Kidney capillary endothelial cell (primary cell): ENCODE measurements around the gene RAB9B.
A peak's percentile ranks its signal among the peaks of the same experiment; 100 is the strongest.
"Not testable (repeated sequence)": the region's sequence is repeated elsewhere in the genome, so short reads cannot be mapped to it uniquely, and the experiment has no call there.

Experiments used
- DNase-seq: peaks from one replicate; pipeline ENCODE4 v3.0.0-alpha.2; 2018; ENCODE audit warnings: low spot score

RAB9B gene

GRCh38 chrX:103831803-103832544 is at the start of gene RAB9B:
Gene RAB9B (minus strand): TSS chrX:103832257. CDS start chrX:103825784, 6,473 bp downstream.
- no peak for DNase-seq

DNA sequence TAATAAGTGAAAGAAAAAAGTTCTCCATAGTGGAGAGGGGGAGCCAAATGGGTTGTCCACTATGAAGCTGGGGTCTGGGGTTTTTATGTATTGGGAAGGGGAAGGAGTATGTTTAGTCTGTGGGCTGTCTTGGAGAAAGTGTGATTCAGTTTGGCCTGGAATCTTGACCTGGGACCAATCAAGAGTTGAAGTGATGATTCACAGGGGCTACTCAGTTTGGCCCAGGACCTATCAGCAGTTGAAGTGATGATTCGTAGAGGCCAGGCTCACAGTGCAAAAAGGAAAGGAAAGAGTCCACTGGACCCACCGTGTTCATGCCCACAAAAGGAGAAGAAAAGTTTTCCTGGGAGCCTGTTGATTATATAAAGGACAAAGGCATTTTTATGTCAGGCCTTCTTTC is 47.3 kb upstream of the RAB9B start:
- peak; percentile 1 for DNase-seq

DNA sequence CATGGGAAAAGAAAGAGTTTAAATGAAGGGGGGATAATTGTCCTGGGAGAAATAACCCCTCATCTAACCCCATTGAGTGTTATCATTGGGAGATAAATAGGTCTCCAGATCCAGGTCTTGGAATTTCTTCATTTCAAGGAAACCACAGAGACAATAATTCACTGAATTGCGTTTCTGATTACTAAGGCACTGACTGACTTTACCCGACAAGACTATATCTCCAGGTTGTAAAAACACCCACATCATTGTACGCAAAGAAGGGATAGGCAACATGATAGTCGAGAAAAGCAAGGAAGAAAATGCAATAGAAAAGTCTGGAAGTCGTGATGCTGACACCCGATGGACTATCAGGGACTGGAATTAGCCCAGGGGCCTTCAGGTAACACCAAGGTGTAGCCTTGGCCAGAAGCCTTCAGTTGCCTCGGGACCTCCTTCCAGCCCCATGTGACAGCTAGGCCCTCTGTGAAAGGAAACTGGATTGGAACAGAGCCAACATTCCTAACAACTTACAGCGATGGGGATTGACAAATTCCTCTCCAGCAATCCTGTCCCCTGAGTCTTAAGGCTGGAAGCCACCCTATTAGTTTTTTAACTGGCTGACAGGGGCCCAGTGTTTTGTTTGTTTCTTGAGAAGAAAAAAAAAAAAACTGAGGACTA is 46.5 kb upstream of the RAB9B start:
- DNase-seq = peak; percentile 33

DNA sequence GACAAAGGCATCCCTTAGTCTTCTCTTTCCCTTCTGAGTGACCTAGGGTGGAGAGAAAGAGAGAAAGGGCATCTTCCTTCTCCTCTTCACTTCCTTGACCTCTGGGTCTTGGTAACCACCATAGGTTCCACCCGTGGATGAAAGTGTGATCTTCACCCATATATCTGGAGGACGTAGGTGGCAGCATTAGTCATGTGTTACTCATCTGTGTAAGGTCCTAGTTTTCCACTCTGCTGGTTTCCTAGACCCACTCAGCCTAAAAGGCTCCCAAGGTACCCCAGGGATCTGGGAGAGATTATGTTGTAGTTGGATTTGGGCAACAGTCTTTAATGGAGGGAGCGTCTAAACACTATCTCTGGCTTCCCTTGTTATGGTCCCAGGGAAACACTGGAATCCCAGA is 45.5 kb upstream of the RAB9B start:
- no peak for DNase-seq

- no peak for DNase-seq
Measured at GRCh38 chrX:103864886-103865534, 33.0 kb upstream of the RAB9B start.

DNA sequence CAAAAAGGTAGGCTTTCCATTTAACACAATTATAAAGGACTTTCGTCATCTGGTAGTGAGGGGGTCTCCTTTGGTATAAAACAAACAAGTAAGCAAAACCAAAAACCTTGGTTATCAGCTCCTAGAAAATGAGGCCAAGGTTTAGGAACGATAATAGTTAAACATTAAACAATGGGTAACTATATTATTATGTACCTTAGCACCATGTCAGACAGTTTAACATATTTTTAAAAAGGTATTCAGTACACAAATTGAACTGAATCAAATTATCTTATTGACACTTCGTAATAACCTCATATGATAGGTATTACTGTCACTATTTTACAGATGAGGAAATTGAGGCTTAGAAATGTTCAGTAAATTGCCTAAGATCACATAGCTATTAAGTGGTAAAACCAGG is 32.1 kb upstream of the RAB9B start:
- DNase-seq = no peak

DNA sequence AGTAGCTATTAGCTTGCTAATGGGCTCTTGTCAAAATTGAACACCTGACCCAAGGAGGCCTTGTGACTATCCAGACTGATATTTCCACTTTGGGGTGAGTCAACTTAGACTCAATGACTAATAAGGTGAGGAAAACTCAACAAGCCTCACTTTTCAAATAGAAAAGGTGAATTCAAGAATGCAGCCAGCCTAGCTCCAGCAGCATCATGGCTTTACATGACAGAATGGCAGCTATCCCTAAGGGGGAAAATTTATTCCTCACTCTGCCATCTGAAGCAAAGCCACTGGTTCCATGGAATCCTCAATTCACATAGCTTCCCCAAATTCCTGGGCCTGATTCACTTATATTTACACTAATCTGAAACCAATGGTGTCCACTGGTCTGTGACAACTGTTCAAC is 29.1 kb upstream of the RAB9B start:
- DNase-seq = no peak

DNA sequence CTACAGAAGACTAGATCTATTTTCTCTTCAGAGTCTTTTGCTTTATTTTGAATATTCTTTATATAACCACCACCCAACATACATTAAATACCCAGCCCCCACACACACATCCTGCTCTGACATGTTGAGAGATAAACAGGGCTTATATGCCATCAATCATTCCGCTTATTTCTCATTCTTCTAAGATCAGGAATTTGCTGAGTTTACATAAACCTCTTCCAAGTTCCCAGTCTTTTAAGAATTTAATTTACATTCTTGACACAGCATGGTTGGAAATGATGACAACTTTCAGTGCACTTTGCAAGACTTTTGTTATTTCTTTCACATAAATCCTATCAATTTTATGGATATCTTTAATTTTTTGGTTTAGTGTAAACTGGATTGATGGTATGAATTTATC is 17.5 kb upstream of the RAB9B start:
- DNase-seq = no peak

DNA sequence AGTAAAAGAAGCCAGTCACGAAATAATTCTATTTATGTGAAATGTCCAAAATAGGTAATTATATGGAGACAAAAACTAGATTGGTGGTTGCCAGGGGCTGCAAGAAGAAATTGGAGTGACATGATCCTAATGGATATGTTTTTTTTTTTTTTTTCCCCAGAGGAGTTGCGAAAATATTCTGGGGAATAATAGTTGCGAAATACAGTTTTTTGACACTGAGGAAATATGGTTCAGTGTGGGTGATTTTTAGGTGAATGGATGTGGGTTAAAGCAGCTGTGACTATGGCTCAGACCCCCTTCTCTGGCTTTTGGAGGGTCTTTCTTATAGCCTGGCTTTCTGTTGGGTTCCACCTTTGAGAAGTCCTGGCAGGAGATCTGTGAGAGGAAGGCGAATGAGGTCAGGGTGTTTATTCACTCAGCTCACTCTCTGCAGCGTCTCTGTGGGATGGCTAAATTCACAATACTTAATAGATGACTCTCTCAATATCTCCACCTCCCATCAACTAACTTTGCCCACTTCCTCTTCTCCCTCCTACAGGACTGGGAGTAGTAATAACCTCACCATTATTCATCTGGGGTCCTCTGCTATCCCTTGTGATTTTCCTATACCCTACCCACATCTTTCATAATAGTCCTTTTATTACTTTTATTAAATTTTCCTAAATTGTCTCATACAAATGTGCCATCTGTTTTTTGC is 15.3 kb upstream of the RAB9B start:
- DNase-seq = no peak

DNA sequence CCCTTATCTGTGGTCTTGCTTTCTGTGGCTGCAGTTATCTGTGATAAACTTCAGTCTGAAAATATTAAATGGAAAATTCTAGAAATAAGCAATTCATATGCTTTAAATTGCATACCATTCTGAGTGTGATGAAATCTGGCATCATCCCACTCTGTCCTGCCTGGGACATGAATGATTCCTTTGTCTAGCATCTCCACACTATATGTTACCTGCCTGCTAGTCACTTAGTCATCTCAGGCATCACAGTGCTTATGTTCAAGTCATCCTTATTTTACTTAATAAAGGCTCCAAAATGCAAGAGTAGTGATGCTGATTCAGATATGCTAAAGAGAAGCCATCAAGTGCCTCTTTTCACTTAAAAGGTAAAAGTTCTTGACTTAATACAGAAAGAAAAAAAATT is 14.3 kb upstream of the RAB9B start:
- no peak for DNase-seq

DNA sequence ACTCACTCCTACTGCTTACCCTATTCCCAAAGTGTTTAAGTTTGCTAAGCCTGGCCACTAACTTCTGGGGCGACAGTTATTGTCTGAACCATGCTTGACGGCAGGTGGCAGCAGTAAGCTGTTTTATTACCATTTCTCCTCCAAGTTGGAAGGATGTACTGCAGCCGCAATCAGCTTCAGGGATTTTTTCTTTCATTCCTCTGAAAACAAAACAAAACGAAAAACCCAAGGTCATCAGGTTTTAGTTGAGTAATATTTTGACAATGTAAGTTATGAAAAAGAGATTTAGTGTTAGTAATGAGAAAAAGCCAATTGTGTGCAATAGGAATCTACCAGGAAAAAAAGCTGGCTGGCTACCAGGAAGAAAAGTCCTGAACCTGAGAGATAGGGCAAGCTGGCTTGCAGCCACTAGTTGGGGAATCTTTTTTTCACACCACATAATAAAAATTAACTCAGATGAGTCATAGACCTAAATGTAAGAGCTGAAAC is 13.2 kb upstream of the RAB9B start:
- peak; percentile 52 for DNase-seq

DNA sequence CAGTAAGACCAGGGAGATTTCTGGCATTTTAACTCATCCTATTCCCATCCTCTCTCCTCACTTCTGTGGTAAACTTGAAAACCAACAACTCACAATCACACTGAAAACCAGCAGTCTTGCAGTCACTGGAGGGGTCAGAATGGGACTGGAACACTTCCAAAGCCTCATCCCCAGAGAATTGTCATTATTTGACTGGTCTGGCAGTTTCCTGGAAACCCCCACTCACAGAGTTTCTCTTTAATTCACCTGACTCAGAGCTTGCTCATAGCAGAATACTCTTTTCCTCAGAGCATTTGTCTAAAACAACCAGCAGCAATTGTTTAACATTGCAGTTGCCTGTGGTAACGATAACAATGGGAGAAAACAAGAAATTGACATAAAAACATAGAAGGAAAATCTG is 7.3 kb upstream of the RAB9B start:
- DNase-seq = no peak

DNA sequence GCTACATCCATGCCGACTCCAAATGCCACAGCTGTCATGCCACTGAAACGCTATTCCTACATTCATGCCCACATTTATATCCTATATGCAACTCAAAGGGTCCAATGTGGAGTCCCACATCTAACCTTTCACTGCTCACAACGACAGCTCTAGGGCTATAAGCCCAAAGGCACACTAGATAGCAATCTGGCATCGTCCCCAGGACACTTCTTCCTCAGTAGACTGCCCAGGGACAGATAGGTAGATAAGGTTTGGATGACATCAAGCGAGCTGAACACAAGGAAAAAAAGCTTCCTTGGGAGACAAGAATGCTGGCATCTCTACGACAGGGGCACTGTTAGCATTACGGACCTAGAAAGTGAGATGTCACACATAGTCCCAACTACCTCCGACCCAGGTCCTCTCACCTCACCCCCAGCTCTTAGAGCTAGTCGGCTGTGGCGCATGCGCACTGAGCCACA is 685 bp downstream of the RAB9B start:
- no peak for DNase-seq

- DNase-seq = no peak
Measured at GRCh38 chrX:103830848-103831247, 1.2 kb downstream of the RAB9B start.

DNA sequence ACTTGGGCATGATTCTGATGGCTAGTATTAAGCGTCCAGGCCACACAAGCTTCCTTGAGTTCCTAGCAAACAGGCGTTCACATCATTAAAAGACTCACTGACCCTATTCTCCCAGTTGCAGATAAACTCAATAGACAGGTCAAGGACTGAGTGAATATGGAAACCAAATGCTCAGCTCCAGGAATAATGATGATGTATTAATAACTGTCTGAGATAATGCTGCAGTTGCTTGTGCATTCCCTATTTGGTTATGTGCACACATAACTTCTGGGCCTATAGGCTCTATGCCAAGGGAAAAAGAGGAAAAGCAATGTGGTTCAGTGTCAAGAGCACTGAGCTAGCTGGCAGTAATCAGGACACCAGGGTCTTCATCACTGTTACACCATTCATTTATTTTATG is 3.5 kb downstream of the RAB9B start:
- DNase-seq = no peak

DNA sequence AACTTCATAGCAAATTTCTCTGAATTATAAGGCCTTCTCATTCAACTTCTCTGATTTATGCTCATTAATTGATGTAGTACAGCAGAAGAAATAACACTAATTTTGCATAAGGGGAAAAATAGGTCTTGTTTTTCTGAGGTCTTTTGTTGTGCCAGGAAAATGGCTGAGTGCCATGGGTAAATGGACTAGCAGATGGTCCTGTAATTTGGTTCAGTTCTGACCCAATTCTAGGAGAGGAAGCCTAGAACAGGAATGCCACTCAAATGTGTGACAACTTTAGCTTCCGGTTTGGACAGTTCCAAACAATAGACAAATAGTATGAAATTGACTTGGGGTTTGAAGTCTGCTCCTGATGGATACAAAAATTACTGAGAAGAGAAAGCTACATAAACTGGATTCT is 6.2 kb downstream of the RAB9B start:
- no peak for DNase-seq

DNA sequence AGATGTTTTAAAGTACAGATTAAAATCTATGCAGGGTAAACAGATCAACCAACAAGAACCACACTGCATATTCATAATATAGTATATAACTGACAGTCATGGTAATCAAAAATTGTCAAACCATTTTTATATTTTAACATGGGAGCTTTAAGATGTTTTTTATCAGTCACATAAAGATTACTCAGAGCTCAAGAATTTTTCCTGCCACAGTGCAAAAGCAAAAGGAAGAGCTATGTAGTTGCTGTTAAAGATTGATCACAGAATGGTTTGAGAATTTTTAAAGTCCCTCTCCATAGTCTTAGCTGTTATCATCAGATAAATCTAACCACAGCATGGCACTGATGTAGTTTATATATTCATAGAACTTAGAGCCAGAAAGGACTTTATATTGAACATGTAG is 8.5 kb downstream of the RAB9B start:
- DNase-seq = no peak

DNA sequence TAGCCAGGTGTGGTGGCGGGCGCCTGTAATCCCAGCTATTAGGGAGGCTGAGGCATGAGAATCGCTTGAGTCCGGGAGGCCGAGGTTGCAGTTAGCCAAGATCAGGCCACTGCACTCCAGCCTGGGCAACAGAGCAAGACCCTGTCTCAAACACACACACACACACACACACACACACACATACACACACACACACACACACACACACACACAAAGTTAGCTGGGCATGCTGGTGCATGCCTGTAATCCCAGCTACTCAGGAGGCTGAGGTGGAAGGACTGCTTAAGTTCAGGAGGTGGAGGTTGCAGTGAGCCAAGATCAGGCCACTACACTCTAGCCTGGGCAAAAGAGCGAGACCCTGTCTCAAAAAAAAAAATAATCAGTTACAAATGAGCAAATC is 11.3 kb downstream of the RAB9B start:
- not testable (repeated sequence) for DNase-seq

DNA sequence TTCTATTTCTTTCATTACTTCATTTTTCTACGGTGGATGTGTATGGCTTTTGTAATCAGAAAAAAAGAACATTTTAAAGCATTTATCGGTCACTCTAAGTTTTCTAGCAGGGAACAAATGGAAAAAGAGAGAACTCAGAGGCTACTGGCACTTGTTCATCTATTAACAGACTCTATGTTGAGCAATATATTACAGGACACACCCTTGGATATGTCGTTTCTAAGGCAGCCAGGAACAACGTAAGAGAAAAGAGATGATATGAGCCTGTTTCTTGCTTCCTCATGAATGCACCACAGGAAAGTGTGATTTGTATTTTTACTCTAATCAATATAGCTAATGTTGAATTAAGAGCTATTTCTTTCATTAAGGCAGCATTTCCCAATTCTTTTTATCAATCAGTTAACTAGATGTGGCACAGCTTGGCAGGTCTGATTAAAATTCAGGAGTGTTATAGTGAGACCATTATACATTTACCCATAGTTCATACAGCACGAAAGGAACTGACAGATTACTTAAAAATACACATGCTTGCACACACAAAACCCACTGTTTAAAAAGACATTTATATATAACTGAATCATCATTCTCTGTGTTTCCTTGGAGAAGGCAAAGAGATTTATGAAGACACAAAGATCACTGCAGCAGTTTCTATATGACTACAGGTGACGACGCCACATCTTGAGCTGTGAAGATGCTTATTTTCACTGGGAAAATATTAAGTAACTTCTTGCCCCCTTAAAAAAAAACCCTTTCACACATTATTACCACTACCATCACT is 13.0 kb downstream of the RAB9B start:
- DNase-seq = no peak

- DNase-seq = peak; percentile 55
Measured at GRCh38 chrX:103817502-103817901, 14.6 kb downstream of the RAB9B start.

DNA sequence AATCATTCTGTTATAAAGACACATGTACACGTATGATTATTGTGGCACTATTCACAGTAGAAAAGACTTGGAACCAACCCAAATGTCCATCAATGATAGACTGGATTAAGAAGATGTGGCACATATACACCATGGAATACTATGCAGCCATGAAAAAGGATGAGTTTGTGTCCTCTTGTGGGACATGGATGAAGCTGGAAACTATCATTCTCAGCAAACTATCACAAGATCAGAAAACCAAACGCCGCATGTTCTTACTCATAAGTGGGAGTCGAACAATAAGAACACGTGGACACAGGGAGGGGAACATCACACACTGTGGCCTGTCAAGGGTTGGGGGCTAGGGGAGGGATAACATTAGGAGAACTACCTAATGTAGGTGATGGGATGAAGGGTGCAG is 15.0 kb downstream of the RAB9B start:
- not testable (repeated sequence) for DNase-seq

- DNase-seq = no peak
Measured at GRCh38 chrX:103811858-103812257, 20.2 kb downstream of the RAB9B start.
